PC-3 (cell line): ENCODE measurements around the gene TLDC2. TPM values are rescaled to one million over a fixed set of nuclear protein-coding genes. Genes with fewer than 3 reads are reported as not detected.

Experiments used
- ATAC-seq: fragments of 200-7000 bp; cut with Tn5 transposase; 2 replicates; pipeline ENCODE4 v1.9.1; 2020; ENCODE audit warnings: mild to moderate bottlenecking, moderate library complexity
- BruUV-seq: library from RNA; stranded (reverse); fragments of 400-500 nt; replicated peaks from 2 replicates; lab custom pipeline; 2021; lab: Mats Ljungman, UMichigan
- CTCF ChIA-PET: fragments of 300-600 bp; sonication (Branson Sonifier 250); formaldehyde crosslinking; loops from one replicate; lab custom pipeline; 2022; ENCODE audit warnings: antibody characterized with exemption; lab: Charles Lee
- POLR2A ChIA-PET: fragments of 300-600 bp; sonication (Branson Sonifier 250); formaldehyde crosslinking; loops from one replicate; lab custom pipeline; 2022; ENCODE audit warnings: antibody characterized with exemption; ENCODE audit not compliant: unreplicated experiment; lab: Charles Lee
- DNase-seq: peaks from one replicate; pipeline ENCODE4 v3.0.0-alpha.2; 2015
- H2AFZ ChIP-seq: fragments of 300-600 bp; sonication (generic); 2 replicates; pipeline ENCODE4 v1.6.0; 2016; ENCODE audit warnings: antibody characterized with exemption, low read length
- H3F3A ChIP-seq: fragments of 300-600 bp; sonication (generic); one replicate; pipeline ENCODE4 v1.6.0; 2017; ENCODE audit warnings: antibody characterized with exemption, low read length, control low read depth, mild to moderate bottlenecking; ENCODE audit not compliant: unreplicated experiment
- H3K27ac ChIP-seq: fragments of 300-600 bp; sonication (generic); 2 replicates; pipeline ENCODE4 v1.5.1; 2016; ENCODE audit warnings: mild to moderate bottlenecking, low read length
- H3K27me3 ChIP-seq: fragments of 300-600 bp; sonication (generic); 2 replicates; pipeline ENCODE4 v1.6.1; 2016; ENCODE audit warnings: low read length, mixed read lengths
- H3K36me3 ChIP-seq: fragments of 300-600 bp; sonication (generic); 2 replicates; pipeline ENCODE4 v1.6.1; 2016; ENCODE audit warnings: low read depth, mixed run types, low read length, mixed read lengths
- H3K4me1 ChIP-seq: fragments of 300-600 bp; sonication (generic); 2 replicates; pipeline ENCODE4 v1.5.1; 2016; ENCODE audit warnings: low read length; ENCODE audit not compliant: insufficient read depth
- H3K4me2 ChIP-seq: fragments of 300-600 bp; sonication (generic); 2 replicates; pipeline ENCODE4 v1.6.0; 2016; ENCODE audit warnings: low read length
- H3K4me3 ChIP-seq: fragments of 300-600 bp; sonication (generic); 2 replicates; pipeline ENCODE4 v1.5.1; 2016; ENCODE audit warnings: mild to moderate bottlenecking, low read length, mixed read lengths
- H3K79me2 ChIP-seq: fragments of 300-600 bp; sonication (generic); 2 replicates; pipeline ENCODE4 v1.6.1; 2017; ENCODE audit warnings: low read length, mixed read lengths
- H3K9ac ChIP-seq: fragments of 300-600 bp; sonication (generic); 2 replicates; pipeline ENCODE4 v1.6.0; 2016; ENCODE audit warnings: mild to moderate bottlenecking, low read length
- H3K9me2 ChIP-seq: fragments of 300-600 bp; sonication (generic); replicated peaks from 2 replicates; pipeline ENCODE4 v1.6.1; 2016; ENCODE audit warnings: mixed run types, low read length, mixed read lengths
- H3K9me3 ChIP-seq: fragments of 300-600 bp; sonication (generic); 2 replicates; pipeline ENCODE4 v1.6.1; 2016; ENCODE audit warnings: low read length, mixed read lengths
- H4K20me1 ChIP-seq: fragments of 300-600 bp; sonication (generic); 2 replicates; pipeline ENCODE4 v1.6.1; 2016; ENCODE audit warnings: low read length, mixed read lengths
- EZH2 ChIP-seq: fragments of 300-600 bp; sonication (generic); IDR thresholded peaks from one replicate; pipeline ENCODE4 v1.6.1; 2017; ENCODE audit warnings: antibody characterized with exemption, mild to moderate bottlenecking, low read length; ENCODE audit not compliant: unreplicated experiment
- EZH2phosphoT487 ChIP-seq: fragments of 300-600 bp; sonication (generic); IDR thresholded peaks from 2 replicates; pipeline ENCODE4 v1.6.1; 2018; ENCODE audit warnings: mild to moderate bottlenecking, antibody characterized with exemption, low read length, borderline replicate concordance
- intact Hi-C: fragments of 100-400 bp; cut with micrococcal nuclease; formaldehyde crosslinking; loops from 2 replicates; pipeline ENCODE4 v1.9.0; 2023
- total RNA-seq: library from RNA; depleted of rRNA; stranded (reverse); fragments of >200 nt; gene quantifications from 2 replicates; pipeline ENCODE4 v1.2.3, GENCODE V29; 2014
- TF ChIP-seq, protein P1 (sequence below): fragments of 300-600 bp; sonication (generic); conservative IDR thresholded peaks from 2 replicates; pipeline ENCODE4 v1.5.1; 2017; ENCODE audit warnings: antibody characterized with exemption, low read depth, mild to moderate bottlenecking, low read length

TLDC2 gene
- total RNA-seq, 1 experiment from 2014 or later: not detected

DNA sequence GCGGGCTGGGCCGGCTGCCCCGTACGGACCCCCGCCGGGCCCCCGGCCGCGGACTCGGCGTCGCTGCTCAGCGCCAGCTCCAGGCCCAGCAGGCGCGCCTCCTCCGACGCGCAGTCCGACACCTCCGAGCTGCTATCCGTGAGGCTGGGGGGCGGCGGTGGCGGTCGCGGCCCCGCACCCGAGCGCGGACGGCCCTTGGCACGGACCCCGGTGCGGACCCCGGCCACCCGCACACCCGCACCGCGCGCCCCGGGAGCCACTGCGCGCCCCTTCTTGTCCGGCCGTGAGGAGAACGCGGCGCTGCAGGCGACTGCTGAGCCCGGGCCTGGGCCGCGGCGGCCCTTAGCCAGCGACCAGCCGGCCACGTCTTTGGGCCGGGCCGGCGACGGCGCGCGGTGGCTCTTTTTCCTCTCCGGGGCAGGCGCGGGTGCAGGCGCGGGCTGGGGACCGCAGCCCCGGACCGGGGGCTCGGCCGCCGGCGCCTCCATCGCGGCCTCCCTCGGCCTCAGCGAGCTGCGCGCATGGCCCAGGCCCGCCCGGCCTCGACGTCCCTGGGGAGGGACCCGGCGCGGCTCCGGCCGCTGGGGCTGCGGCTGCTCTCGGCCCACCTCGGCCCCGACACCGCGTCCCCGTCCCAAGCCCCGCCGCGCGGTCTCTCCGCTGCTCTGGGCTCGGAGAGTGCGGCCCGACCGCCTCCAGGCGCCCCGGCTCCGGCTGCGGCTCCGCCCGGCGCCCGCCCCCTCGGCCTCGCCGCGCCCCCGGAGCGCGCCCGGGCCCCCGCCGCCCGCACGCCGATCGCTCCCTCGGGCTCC is 12.9 kb upstream of the TLDC2 start:
- Histone ChIP-seq H3K79me2 (peaks cover 41% of the 10 kb centered on the region), H3K27me3 (no peaks in the 10 kb centered on the region), H4K20me1 (no peaks in the 10 kb centered on the region), H3K4me1 (peaks cover 17% of the 10 kb centered on the region), H2AFZ (no peak overlapping the region; the same call in 1 of the 2 replicates), H3K9me3 (no peaks in the 10 kb centered on the region), H3K9ac (peak overlapping the region; percentile 61; the same call in 1 of the 2 replicates), H3K9me2 (no peaks in the 10 kb centered on the region), H3K4me2 (peak overlapping the region; percentile 80), H3K4me3 (peak overlapping the region; percentile 81), H3K36me3 (0 out of 2 replicates have a peak, but pooled peaks cover 3% of the 10 kb centered on the region), H3K27ac (no peak overlapping the region), H3F3A (no peaks in the 10 kb centered on the region)
- TF ChIP-seq EZH2phosphoT487: no peak
- TF ChIP-seq, protein P1, sequence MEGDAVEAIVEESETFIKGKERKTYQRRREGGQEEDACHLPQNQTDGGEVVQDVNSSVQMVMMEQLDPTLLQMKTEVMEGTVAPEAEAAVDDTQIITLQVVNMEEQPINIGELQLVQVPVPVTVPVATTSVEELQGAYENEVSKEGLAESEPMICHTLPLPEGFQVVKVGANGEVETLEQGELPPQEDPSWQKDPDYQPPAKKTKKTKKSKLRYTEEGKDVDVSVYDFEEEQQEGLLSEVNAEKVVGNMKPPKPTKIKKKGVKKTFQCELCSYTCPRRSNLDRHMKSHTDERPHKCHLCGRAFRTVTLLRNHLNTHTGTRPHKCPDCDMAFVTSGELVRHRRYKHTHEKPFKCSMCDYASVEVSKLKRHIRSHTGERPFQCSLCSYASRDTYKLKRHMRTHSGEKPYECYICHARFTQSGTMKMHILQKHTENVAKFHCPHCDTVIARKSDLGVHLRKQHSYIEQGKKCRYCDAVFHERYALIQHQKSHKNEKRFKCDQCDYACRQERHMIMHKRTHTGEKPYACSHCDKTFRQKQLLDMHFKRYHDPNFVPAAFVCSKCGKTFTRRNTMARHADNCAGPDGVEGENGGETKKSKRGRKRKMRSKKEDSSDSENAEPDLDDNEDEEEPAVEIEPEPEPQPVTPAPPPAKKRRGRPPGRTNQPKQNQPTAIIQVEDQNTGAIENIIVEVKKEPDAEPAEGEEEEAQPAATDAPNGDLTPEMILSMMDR: no peak
- no peak for TF ChIP-seq EZH2
- intact Hi-C loops: loop anchor here (10.0 kb wide), 1 partner anchor 258 kb away; the partner anchor contains the start of gene RAB5IF
- DNase-seq (no peak), ATAC-seq (peak; percentile 3)
- ChIA-PET POLR2A (interaction anchor here (0.6 to 0.7 kb wide), 2 partner anchors 37 to 824 kb away, joined by 4 to 11 read pairs; no protein-coding TSS in a partner anchor), CTCF (interaction anchor here (0.6 to 1.1 kb wide), 5 partner anchors 20 to 90 kb away, joined by 3 to 7 read pairs (median 3); partner anchors contain the start of gene DSN1)
- no TSS peak for BruUV-seq

DNA sequence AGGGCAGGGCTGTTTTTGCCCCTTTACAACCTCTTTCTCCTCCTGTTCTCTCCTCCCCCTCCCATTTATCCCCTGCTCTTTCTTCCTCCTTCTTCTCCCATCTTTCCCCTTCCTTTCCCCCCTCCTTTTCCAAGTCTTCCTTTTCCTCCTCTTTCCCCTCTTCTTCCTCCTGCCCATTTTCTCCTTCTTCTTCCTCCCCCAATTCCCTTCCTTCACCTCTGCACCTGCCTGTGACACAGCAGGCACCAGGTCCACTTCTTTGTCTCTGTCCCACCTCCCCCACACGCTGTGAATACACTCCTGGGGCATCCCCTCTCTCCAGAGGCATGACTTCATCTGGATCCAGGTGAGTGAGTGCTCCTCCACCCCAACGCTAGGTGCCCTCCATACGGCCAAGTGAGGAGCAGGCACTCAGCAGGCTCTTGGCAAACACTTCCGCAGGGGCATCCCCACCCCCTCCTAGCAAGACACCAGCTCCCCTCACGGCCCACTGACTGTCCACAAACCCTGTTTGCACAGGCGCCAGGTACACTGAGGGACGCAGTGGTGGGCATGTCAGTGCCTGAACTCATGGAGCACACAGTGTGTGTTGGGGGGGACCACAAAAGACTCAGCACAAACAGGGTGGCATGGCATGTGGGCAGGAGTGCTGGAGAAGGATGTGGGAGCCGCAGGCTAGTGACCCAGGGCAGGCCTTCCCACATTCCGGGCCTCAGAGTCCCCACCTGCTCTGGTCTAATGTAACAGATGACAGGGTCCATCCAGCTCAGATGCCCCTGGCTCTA is 10.7 kb upstream of the TLDC2 start:
- DNase-seq (no peak), ATAC-seq (no peak)
- H3K4me2 ChIP-seq: peak overlapping the region; percentile 95
- H3K4me1 ChIP-seq: peaks cover 16% of the 10 kb centered on the region
- intact Hi-C loops: loop anchor here (10.0 kb wide), 1 partner anchor 260 kb away; the partner anchor contains the start of gene RAB5IF
- peak overlapping the region; percentile 95; the same call in 1 of the 2 replicates for H2AFZ ChIP-seq
- H3K79me2 ChIP-seq: peaks cover 22% of the 10 kb centered on the region
- no peaks in the 10 kb centered on the region for H3K36me3 ChIP-seq
- BruUV-seq: no TSS peak
- H3K9me2 ChIP-seq: no peaks in the 10 kb centered on the region
- ChIA-PET CTCF (no interaction called here), POLR2A (no interaction called here)
- no peak overlapping the region for H3K9ac ChIP-seq
- no peak for TF ChIP-seq EZH2phosphoT487
- TF ChIP-seq EZH2: no peak
- TF ChIP-seq, protein P1: no peak
- no peaks in the 10 kb centered on the region for H3F3A ChIP-seq
- H3K27ac ChIP-seq: no peak overlapping the region
- H4K20me1 ChIP-seq: no peaks in the 10 kb centered on the region
- H3K4me3 ChIP-seq: no peak overlapping the region
- no peaks in the 10 kb centered on the region for H3K9me3 ChIP-seq
- no peaks in the 10 kb centered on the region for H3K27me3 ChIP-seq
